Measurements from ENCODE around the gene RHOT2.

DNA sequence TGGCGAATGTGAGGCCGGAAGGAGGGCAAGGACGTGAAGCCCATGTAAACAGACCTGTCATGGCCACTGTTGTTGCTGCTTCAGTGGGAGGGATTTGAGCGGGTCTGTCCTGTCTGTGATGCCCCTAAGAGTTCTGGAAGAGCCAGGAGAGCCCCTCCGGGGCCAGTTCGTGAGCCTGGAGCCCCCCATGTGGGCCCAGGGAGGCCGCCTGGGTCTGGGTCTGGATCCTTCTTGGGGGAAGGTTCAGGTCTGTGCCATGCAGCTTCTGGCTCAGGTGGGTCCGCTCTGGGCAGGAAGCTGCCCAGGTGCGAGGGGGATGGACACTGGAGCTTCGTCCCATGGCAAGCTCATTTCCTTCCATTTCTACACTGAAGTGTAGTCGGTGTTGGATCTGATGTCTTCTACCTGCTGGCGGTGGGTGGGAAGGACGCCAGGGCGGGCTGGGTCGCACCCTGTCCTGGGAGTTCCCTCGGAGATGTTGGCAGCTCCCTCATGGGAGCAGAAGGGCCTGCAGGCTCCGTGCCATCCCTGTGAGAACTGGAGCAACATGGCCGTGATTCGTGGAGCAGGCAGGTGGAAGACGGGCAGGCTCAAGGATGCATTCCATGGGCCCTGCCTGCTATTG, 48.3 kb upstream of the RHOT2 start:
- TF ChIP-seq, protein P1, sequence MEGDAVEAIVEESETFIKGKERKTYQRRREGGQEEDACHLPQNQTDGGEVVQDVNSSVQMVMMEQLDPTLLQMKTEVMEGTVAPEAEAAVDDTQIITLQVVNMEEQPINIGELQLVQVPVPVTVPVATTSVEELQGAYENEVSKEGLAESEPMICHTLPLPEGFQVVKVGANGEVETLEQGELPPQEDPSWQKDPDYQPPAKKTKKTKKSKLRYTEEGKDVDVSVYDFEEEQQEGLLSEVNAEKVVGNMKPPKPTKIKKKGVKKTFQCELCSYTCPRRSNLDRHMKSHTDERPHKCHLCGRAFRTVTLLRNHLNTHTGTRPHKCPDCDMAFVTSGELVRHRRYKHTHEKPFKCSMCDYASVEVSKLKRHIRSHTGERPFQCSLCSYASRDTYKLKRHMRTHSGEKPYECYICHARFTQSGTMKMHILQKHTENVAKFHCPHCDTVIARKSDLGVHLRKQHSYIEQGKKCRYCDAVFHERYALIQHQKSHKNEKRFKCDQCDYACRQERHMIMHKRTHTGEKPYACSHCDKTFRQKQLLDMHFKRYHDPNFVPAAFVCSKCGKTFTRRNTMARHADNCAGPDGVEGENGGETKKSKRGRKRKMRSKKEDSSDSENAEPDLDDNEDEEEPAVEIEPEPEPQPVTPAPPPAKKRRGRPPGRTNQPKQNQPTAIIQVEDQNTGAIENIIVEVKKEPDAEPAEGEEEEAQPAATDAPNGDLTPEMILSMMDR (IDR thresholded peaks at IDR 0.05): no peak
- no peak for TF ChIP-seq POLR2A (IDR thresholded peaks at IDR 0.05)
